ENCODE measurements around the gene PARD3B.

Gene PARD3B

GRCh38 chr2:204846471-204846870 lies 301.2 kb downstream of the PARD3B start:
- H3K9me2 ChIP-seq (replicated peaks; ENCODE audit: control insufficient read depth, low read length) = no peaks in the 10 kb centered on the region
- no peaks in the 10 kb centered on the region for H4K20me1 ChIP-seq (ENCODE audit: control insufficient read depth, insufficient read depth, low read depth, low read length)
- H3K27ac ChIP-seq (ENCODE audit: low read depth, low read length) = no peak overlapping the region
- H3K9me3 ChIP-seq (ENCODE audit: control insufficient read depth, insufficient read depth, low read length) = no peaks in the 10 kb centered on the region
- H3K4me1 ChIP-seq (ENCODE audit: control insufficient read depth, low read length) = no peaks in the 10 kb centered on the region
- no peaks in the 10 kb centered on the region for H3K79me2 ChIP-seq (ENCODE audit: control insufficient read depth, low read length)
- TF ChIP-seq CTCF (IDR thresholded peaks at IDR 0.05; ENCODE audit: low read depth, low read length, poor library complexity, severe bottlenecking) = no peak
- no peak for TF ChIP-seq EZH2phosphoT487 (IDR thresholded peaks at IDR 0.05; ENCODE audit: borderline replicate concordance, low read length)
- H3F3A ChIP-seq (ENCODE audit: control insufficient read depth, insufficient read depth) = no peaks in the 10 kb centered on the region
- no peaks in the 10 kb centered on the region for H3K27me3 ChIP-seq (ENCODE audit: control insufficient read depth, low read length)
- H3K4me2 ChIP-seq (ENCODE audit: low read length) = no peak overlapping the region
- no peak overlapping the region for H3K4me3 ChIP-seq (ENCODE audit: low read length)
- no peaks in the 10 kb centered on the region for H3K36me3 ChIP-seq (ENCODE audit: control insufficient read depth, low read length)

GRCh38 chr2:204849892-204850291 lies 304.6 kb downstream of the PARD3B start:
- no peak for TF ChIP-seq CTCF (IDR thresholded peaks at IDR 0.05; ENCODE audit: low read depth, low read length, poor library complexity, severe bottlenecking)
- no peak for TF ChIP-seq EZH2phosphoT487 (IDR thresholded peaks at IDR 0.05; ENCODE audit: borderline replicate concordance, low read length)
- Histone ChIP-seq H3K27me3 (ENCODE audit: control insufficient read depth, low read length) (no peaks in the 10 kb centered on the region), H4K20me1 (ENCODE audit: control insufficient read depth, insufficient read depth, low read depth, low read length) (no peaks in the 10 kb centered on the region), H3K9me2 (replicated peaks; ENCODE audit: control insufficient read depth, low read length) (no peaks in the 10 kb centered on the region), H3K79me2 (ENCODE audit: control insufficient read depth, low read length) (no peaks in the 10 kb centered on the region), H3K9me3 (ENCODE audit: control insufficient read depth, insufficient read depth, low read length) (no peaks in the 10 kb centered on the region), H3K4me2 (ENCODE audit: low read length) (no peak overlapping the region), H3F3A (ENCODE audit: control insufficient read depth, insufficient read depth) (no peaks in the 10 kb centered on the region), H3K4me3 (ENCODE audit: low read length) (no peak overlapping the region), H3K4me1 (ENCODE audit: control insufficient read depth, low read length) (no peaks in the 10 kb centered on the region), H3K27ac (ENCODE audit: low read depth, low read length) (no peak overlapping the region), H3K36me3 (ENCODE audit: control insufficient read depth, low read length) (no peaks in the 10 kb centered on the region)

GRCh38 chr2:204850581-204850980 lies 305.3 kb downstream of the PARD3B start:
- H3F3A ChIP-seq (ENCODE audit: control insufficient read depth, insufficient read depth) = no peaks in the 10 kb centered on the region

More at GRCh38 chr2:204850581-204850980, 305.3 kb downstream of the PARD3B start:
- Histone ChIP-seq H3K36me3 (ENCODE audit: control insufficient read depth, low read length) (no peaks in the 10 kb centered on the region), H3K9me2 (replicated peaks; ENCODE audit: control insufficient read depth, low read length) (no peaks in the 10 kb centered on the region), H3K27me3 (ENCODE audit: control insufficient read depth, low read length) (no peaks in the 10 kb centered on the region), H3K4me3 (ENCODE audit: low read length) (no peak overlapping the region), H4K20me1 (ENCODE audit: control insufficient read depth, insufficient read depth, low read depth, low read length) (no peaks in the 10 kb centered on the region), H3K4me1 (ENCODE audit: control insufficient read depth, low read length) (no peaks in the 10 kb centered on the region), H3K79me2 (ENCODE audit: control insufficient read depth, low read length) (no peaks in the 10 kb centered on the region), H3K27ac (ENCODE audit: low read depth, low read length) (no peak overlapping the region), H3K9me3 (ENCODE audit: control insufficient read depth, insufficient read depth, low read length) (no peaks in the 10 kb centered on the region), H3K4me2 (ENCODE audit: low read length) (no peak overlapping the region)
- no peak for TF ChIP-seq EZH2phosphoT487 (IDR thresholded peaks at IDR 0.05; ENCODE audit: borderline replicate concordance, low read length)
- TF ChIP-seq CTCF (IDR thresholded peaks at IDR 0.05; ENCODE audit: low read depth, low read length, poor library complexity, severe bottlenecking) = no peak
